ENCODE data around the gene DCLK3.

DCLK3 gene

GRCh38 chr3:36669764-36670163 lies 94.6 kb downstream of the DCLK3 start:
- DNase-seq (ENCODE audit: low read depth in 2 of 2): no peak

DNA sequence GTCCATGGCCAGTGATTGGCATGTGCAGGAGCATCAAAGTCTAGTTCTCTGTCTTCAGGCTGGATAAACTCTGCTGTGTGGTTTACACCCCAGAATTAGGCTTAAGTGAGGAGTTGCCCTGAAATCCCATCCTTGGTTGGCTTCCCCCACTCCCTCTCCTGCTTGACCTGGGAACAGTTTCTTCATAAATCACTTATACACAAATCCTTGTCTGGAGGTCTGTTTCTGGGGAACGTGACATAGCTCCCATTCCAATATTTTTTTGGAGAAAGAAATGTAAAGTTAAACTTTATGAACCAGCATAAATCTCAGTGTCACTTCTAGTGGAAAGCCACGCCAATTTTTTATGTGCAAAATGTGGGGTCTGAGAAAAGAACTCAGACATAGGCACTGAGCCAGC lies 98.2 kb downstream of the DCLK3 start:
- DNase-seq (ENCODE audit: low read depth in 2 of 2): no peak

GRCh38 chr3:36663666-36664291 lies 100.6 kb downstream of the DCLK3 start:
- DNase-seq (ENCODE audit: low read depth in 2 of 2): no peak

DNA sequence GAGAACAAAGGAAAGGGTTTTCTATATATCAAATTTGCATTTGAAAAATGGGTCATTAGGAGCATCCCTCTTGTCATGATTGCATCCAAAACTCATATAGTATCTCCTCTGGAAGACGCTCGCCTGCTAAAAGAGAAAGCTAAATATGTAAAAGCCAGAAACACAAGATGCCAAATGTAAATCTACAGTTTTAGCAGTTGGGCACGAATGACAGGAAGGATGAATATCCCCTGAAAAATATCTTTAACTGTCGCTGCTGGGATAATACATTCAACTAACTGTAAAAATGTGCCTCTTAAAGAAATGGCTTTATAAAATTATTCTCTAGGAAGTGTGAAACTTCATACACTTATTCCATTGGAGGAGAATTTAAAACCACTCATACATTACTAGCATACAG lies 101.7 kb downstream of the DCLK3 start:
- no peak for DNase-seq (ENCODE audit: low read depth in 2 of 2)

Data from stimulated activated CD8-positive, alpha-beta memory T cell treated with anti-CD3 and anti-CD28 coated beads, Interleukin-15, amount 100 ng/mL, for 4 hours (primary cell).